K562 (cell line): ENCODE measurements around the gene PGM3. TPM values are rescaled to one million over a fixed set of nuclear protein-coding genes. Genes with fewer than 3 reads are reported as not detected.

ENCODE experiments used
- ATAC-seq: fragments of 200-7000 bp; cut with Tn5 transposase; 3 replicates; pipeline ENCODE4 v1.9.1; 2020; ENCODE audit warnings: moderate library complexity
- BruUV-seq: library from RNA; stranded (reverse); fragments of 400-500 nt; replicated peaks from 2 replicates; lab custom pipeline; 2021; lab: Mats Ljungman, UMichigan
- CTCF ChIA-PET: fragments of 300-600 bp; formaldehyde crosslinking; extraction: SDS; loops from one replicate; lab custom pipeline; 2021; ENCODE audit warnings: low intra/inter-chr PET ratio; lab: Yijun Ruan, JAX
- POLR2A ChIA-PET: fragments of 300-600, 350-650 bp; sonication (Branson Sonifier 250); formaldehyde crosslinking; extraction: SDS; loops from one replicate; lab custom pipeline; 2021; ENCODE audit warnings: antibody characterized with exemption, inconsistent platforms; lab: Yijun Ruan, JAX
- DNase-seq, 4 experiments: peaks; one replicate each; pipeline versions ENCODE4 v3.0.0 to v3.0.0-alpha.2; 2011 to 2018; ENCODE audit warnings: low spot score in 3 of 4, mixed read lengths in 3 of 4; ENCODE audit errors: extremely low read depth in 1 of 4
- FAIRE-seq: peaks from 2 replicates; lab custom pipeline; 2011; peaks lifted over from hg19 to GRCh38; lab: Jason Lieb, UNC
- H2AFZ ChIP-seq: 2 replicates; pipeline ENCODE4 v1.6.0; 2011; ENCODE audit warnings: low read depth, low read length, control low read depth, inconsistent platforms
- H3K27ac ChIP-seq: fragments of 200-600 bp; 3 replicates; pipeline ENCODE4 v1.8.0; 2011; ENCODE audit warnings: low read depth, mild to moderate bottlenecking, control low read depth, inconsistent platforms, low read length, moderate library complexity, mixed read lengths; ENCODE audit errors: extremely low read depth
- H3K27me3 ChIP-seq, 2 experiments: fragments of 300-600 bp in 1 of 2; 2 replicates in 1 of 2; 3 replicates in 1 of 2; pipeline versions ENCODE4 v1.6.0 to v1.8.0; 2011; ENCODE audit warnings: inconsistent platforms in 2 of 2, low read length in 2 of 2, mild to moderate bottlenecking in 1 of 2, mixed read lengths in 1 of 2, moderate library complexity in 1 of 2; ENCODE audit not compliant: control insufficient read depth in 2 of 2, insufficient read depth in 2 of 2
- H3K36me3 ChIP-seq: fragments of 300-600 bp; 3 replicates; pipeline ENCODE4 v1.8.0; 2011; ENCODE audit warnings: mild to moderate bottlenecking, low read length, inconsistent platforms; ENCODE audit not compliant: control insufficient read depth, insufficient read depth
- H3K4me1 ChIP-seq, 2 experiments: fragments of 200-600 bp in 1 of 2; replicated peaks in 1 of 2; 2 replicates in 1 of 2; 3 replicates in 1 of 2; pipeline versions ENCODE4 v1.5.1 to v1.8.0; 2011; ENCODE audit warnings: inconsistent platforms in 2 of 2, low read length in 2 of 2, mild to moderate bottlenecking in 1 of 2, mixed read lengths in 1 of 2, moderate library complexity in 1 of 2; ENCODE audit not compliant: control insufficient read depth in 2 of 2, insufficient read depth in 2 of 2
- H3K4me2 ChIP-seq: 2 replicates; pipeline ENCODE4 v1.6.1; 2011; ENCODE audit warnings: low read length, control low read depth, inconsistent platforms, mixed read lengths; ENCODE audit not compliant: insufficient read depth
- H3K4me3 ChIP-seq: fragments of 200-600 bp; sonication (generic), shearing (Covaris generic); 2 replicates; pipeline ENCODE4 v1.5.1; 2016; ENCODE audit warnings: control low read depth, inconsistent platforms
- H3K79me2 ChIP-seq: fragments of 200-600 bp; 3 replicates; pipeline ENCODE4 v1.8.0; 2011; ENCODE audit warnings: low read length, inconsistent platforms; ENCODE audit not compliant: control insufficient read depth, insufficient read depth
- H3K9ac ChIP-seq, 2 experiments: 2 replicates each; pipeline versions ENCODE4 v1.6.0 to v1.6.1; 2011; ENCODE audit warnings: low read depth in 2 of 2, low read length in 2 of 2, control low read depth in 1 of 2, inconsistent platforms in 1 of 2, mild to moderate bottlenecking in 1 of 2, mixed read lengths in 1 of 2; ENCODE audit not compliant: insufficient read depth in 1 of 2
- H3K9me1 ChIP-seq: one replicate; pipeline ENCODE4 v1.6.0; 2011; ENCODE audit warnings: inconsistent platforms, mild to moderate bottlenecking, low read length, moderate library complexity; ENCODE audit not compliant: control insufficient read depth, insufficient read depth
- H3K9me3 ChIP-seq: replicated peaks from 2 replicates; pipeline ENCODE4 v1.5.1; 2011; ENCODE audit warnings: low read depth, low read length, inconsistent platforms; ENCODE audit not compliant: control insufficient read depth, insufficient read depth
- H4K20me1 ChIP-seq: replicated peaks from 2 replicates; pipeline ENCODE4 v1.6.1; 2011; ENCODE audit warnings: low read length, inconsistent platforms, mixed read lengths; ENCODE audit not compliant: control insufficient read depth, insufficient read depth
- MCM2 ChIP-seq: fragments of 450-650 bp; IDR thresholded peaks from 2 replicates; pipeline ENCODE4 v1.6.1; 2017; ENCODE audit warnings: low read depth, mild to moderate bottlenecking
- RFX5 ChIP-seq: IDR thresholded peaks from 2 replicates; pipeline ENCODE4 v1.6.1; 2011; ENCODE audit warnings: low read depth, mild to moderate bottlenecking, improper control_type of control experiment, low read length
- ZNF140 ChIP-seq: fragments of 250-450 bp; sonication (Bioruptor Pico); IDR thresholded peaks from 2 replicates; pipeline ENCODE4 v1.8.0; 2021; ENCODE audit warnings: moderate library complexity, mild to moderate bottlenecking, inconsistent platforms
- ZNF212 ChIP-seq: fragments of 450-650 bp; formaldehyde crosslinking; IDR thresholded peaks from 2 replicates; pipeline ENCODE4 v1.4.0; 2020; ENCODE audit warnings: mild to moderate bottlenecking
- WGBS: fragments of 100-300 bp; shearing (Covaris generic); methylation state at CpG from one replicate; pipeline ENCODE4 v1.1.6; 2016; ENCODE audit warnings: low coverage, mixed read lengths; ENCODE audit not compliant: insufficient coverage; ENCODE audit errors: missing lambda C conversion rate; 5-methylcytosine and 5-hydroxymethylcytosine counted together
- in situ Hi-C: fragments of 300-500 bp; cut with MboI; formaldehyde crosslinking; loops from 4 replicates; pipeline ENCODE4 v1.15.0; 2018; ENCODE audit warnings: inconsistent platforms, mixed read lengths
- intact Hi-C: fragments of 100-400 bp; cut with micrococcal nuclease; formaldehyde crosslinking; loops from 2 replicates; pipeline ENCODE4 v1.14.2; 2022
- polyA plus RNA-seq, 8 experiments: library from polyadenylated mRNA; depleted of rRNA in 4 of 8; stranded (reverse) in 5 of 8; unstranded in 3 of 8; fragments of >200 nt; fragmentation: Nextera tagmentation in 2 of 8; fragmentation: Illumina TruSeq in 1 of 8; extraction: Ambion mirVana in 2 of 8; extraction: Trizol in 1 of 8; gene quantifications; 2 replicates each; pipeline versions ENCODE4 v1.2.1 to v1.2.3, GENCODE V29; 2011 to 2014; ENCODE audit warnings: inconsistent platforms in 1 of 8, missing spikeins in 1 of 8
- total RNA-seq, 7 experiments: library from RNA; depleted of rRNA in 6 of 7; stranded (reverse); fragments of >200 nt in 6 of 7; fragmentation: Illumina TruSeq in 2 of 7; extraction: Trizol in 2 of 7; gene quantifications; 2 replicates each; pipeline versions ENCODE4 v1.2.1 to v1.2.3, GENCODE V29; 2011 to 2021; ENCODE audit warnings: low replicate concordance in 1 of 7

The PGM3 gene
- total and polyA plus RNA-seq, 9 of the 15 experiments (the other 6 are each of a cell fraction or from before 2014, with no cell fraction given) = 19.1 to 107 (median 50.5) TPM

DNA sequence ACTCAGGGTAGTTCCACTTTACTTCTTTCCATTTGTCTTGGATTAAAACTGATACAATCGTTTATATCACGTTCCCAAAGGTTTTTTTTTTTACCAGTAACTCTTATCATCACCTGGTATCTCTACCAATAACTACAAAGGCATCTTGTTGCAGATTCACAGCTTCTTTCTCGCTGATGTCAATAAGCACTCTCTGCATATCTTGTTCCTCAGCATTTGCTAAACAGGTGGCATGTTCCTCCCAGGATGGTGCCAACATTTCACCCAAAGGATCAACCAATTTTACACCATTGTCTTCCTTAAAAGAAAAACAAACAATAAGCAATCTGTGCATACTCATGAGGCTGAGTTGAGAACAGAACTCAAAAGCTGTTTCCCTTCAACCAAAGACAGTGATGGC, 4.6 kb downstream of the PGM3 start:
- no peak overlapping the region for H3K9ac ChIP-seq
- no peaks in the 10 kb centered on the region for H3K9me1 ChIP-seq
- TF ChIP-seq ZNF140 (CRISPR knock-in tag) (no peak), MCM2 (no peak)
- TF ChIP-seq, all 486 proteins: peak for 0
- H3K79me2 ChIP-seq = peaks cover 42% of the 10 kb centered on the region
- no TSS peak for BruUV-seq
- H3K36me3 ChIP-seq = peaks cover 66% of the 10 kb centered on the region
- H3K27me3 ChIP-seq = no peaks in the 10 kb centered on the region
- peaks cover 3 to 7% of the 10 kb centered on the region in 2 experiments; a peak in 2 of 5 replicates for H3K4me1 ChIP-seq
- ATAC-seq = no peak
- H2AFZ ChIP-seq = no peak overlapping the region
- no peak overlapping the region for H3K4me2 ChIP-seq
- no peak for FAIRE-seq
- no peak for DNase-seq
- H3K27ac ChIP-seq = no peak overlapping the region
- 0 out of 2 replicates have a peak, but pooled peaks cover 3% of the 10 kb centered on the region for H4K20me1 ChIP-seq
- POLR2A ChIA-PET = interaction anchor here (1.1 to 1.2 kb wide), 2 partner anchors 14 to 28 kb away, joined by 3 to 4 read pairs; no protein-coding TSS in a partner anchor
- in situ Hi-C loops = loop anchor here (25.0 kb wide), 1 partner anchor 951 kb away; the partner anchor contains the start of gene IBTK
- CTCF ChIA-PET = interaction anchor here (0.7 kb wide), 1 partner anchor 243 kb away, joined by 5 read pairs; the partner anchor contains the start of gene ME1
- no peak overlapping the region for H3K4me3 ChIP-seq
- WGBS = 65% methylated on average over 3 of the region's 3 CpGs
- no peaks in the 10 kb centered on the region for H3K9me3 ChIP-seq
- intact Hi-C loops = no loop called here

- Histone ChIP-seq H3K4me1 (no peaks in the 10 kb centered on the region; a peak in 1 of 5 replicates), H3K27ac (no peak overlapping the region), H3K4me2 (no peak overlapping the region), H3K27me3 (no peaks in the 10 kb centered on the region), H3K4me3 (no peak overlapping the region), H4K20me1 (no peaks in the 10 kb centered on the region), H3K9ac (no peak overlapping the region), H3K9me3 (no peaks in the 10 kb centered on the region), H2AFZ (no peak overlapping the region), H3K9me1 (no peaks in the 10 kb centered on the region), H3K36me3 (peaks cover 85% of the 10 kb centered on the region), H3K79me2 (peaks cover 13% of the 10 kb centered on the region; the same call in 2 of the 3 replicates)
- no peak for ATAC-seq
- 100% methylated on average over 2 of the region's 2 CpGs for WGBS
- in situ Hi-C loops (loop anchor here (25.0 kb wide), 1 partner anchor 948 kb away; the partner anchor contains the start of gene IBTK), intact Hi-C loops (no loop called here)
- FAIRE-seq = no peak
- POLR2A ChIA-PET = interaction anchor here (0.8 to 2.7 kb wide), 4 partner anchors 11 to 25 kb away, joined by 3 to 8 read pairs (median 4); no protein-coding TSS in a partner anchor
- CTCF ChIA-PET = no interaction called here
- no TSS peak for BruUV-seq
- TF ChIP-seq RFX5 = no peak
- no peak for TF ChIP-seq ZNF212 (CRISPR knock-in tag)
- no peak for DNase-seq
These were observed 8.0 kb downstream of the PGM3 start for GRCh38 chr6:83185096-83185495.
